Measurements from ENCODE around the gene GNA12. TPM values are rescaled to one million over a fixed set of nuclear protein-coding genes. Genes with fewer than 3 reads are reported as not detected.

Gene GNA12
- total RNA-seq, 2 donors from 2014 or later: 16.7 to 19.8 TPM

DNA sequence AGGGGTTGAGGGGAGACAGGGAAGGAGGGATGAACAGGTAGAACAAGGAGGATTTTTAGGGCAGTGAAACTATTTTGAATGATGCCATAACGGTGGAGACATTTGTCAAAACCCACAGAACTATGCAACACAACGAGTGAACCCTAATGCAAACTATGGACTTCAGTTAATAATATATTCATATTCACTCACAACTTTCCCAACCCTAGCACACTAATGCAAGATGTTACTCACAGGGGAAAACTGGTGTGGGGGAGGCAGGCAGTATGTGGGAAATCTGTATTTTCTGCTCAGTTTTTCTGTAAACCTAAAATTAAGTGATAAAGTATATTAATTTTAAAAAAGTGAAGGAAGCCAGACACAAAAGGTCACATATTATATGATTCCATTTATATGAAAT is 17.3 kb downstream of the GNA12 start:
- DNase-seq (ENCODE audit: low spot score in 2 of 2): no peak
- Mint-ChIP-seq H3K36me3 (no peaks in the 10 kb centered on the region), H3K27ac (no peak overlapping the region), H3K9me3 (no peaks in the 10 kb centered on the region)
- ATAC-seq: no peak

DNA sequence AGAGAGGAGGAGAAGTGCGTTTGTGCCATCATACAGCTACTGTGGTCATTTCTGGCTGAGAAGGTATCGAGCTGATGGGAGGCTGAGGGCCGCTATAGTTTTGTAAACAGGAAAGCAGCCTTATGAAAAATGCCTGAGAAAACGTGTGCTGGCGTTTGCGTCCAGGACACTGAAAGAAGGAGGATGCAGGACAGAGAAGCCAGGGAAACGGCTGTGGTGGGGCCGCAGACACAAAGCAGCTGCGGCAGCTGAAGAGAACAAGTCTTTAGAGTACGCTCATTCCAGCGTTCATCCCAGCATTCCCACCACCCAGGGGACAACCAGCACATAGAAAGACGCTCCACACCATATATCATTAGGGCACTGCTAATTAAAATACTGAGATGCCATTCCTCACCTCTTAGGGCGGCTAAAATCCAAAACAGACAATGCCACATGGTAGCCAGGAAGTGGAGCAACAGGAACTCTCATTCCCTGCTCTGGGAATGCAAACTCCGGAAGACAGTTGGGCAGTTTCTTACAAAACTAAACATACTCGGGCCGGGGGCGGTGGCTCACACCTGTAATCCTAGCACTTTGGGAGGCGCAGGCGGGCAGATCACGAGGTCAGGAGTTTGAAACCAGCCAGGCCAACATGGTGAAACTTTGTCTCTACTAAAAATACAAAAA is 18.4 kb downstream of the GNA12 start:
- Mint-ChIP-seq H3K36me3 (no peaks in the 10 kb centered on the region), H3K9me3 (no peaks in the 10 kb centered on the region), H3K27ac (peak overlapping the region in 1 of 2 donors; percentile 10)
- DNase-seq (ENCODE audit: low spot score in 2 of 2): no peak
- ATAC-seq: no peak

DNA sequence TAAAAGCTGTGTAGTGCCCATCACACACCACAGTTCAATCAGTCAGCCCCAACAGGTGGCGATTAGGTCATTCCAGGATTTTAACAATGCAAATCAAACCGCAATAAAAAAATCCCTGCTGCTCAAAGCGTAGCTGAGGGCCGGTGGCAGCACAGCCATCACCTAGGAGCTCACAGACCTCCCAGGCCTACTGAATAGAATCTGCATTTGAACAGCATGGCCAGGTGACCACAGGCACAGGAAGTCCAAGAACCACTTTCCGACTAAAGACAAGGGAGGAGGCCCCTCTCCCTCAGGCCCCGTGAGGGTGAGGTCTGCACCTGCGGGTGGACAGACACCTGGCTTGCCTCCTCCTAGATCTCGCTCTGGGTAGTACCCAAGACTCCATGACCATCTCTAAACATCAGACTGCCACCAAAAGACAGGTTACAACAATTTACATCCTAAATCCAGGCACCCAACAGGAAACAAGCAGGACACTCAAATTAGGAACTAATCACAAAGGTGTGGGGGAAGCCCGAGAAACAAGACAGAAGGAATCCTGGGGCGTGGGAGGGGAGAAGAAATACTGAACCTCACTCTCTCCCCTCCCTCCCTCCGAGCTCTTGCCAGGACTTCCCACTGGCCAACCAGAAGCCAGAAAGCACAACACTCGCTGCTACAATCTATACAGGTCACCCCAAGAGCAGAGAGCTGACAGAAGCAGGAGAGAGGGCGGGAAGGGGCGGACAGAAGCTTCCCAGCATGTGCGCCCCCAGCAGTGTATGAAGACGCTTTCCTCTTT is 19.2 kb downstream of the GNA12 start:
- DNase-seq (ENCODE audit: low spot score in 2 of 2) (no peak), ATAC-seq (no peak)
- H3K9me3 Mint-ChIP-seq: no peaks in the 10 kb centered on the region
- peak overlapping the region in 1 of 2 donors; percentile 10 for H3K27ac Mint-ChIP-seq
- no peaks in the 10 kb centered on the region for H3K36me3 Mint-ChIP-seq

DNA sequence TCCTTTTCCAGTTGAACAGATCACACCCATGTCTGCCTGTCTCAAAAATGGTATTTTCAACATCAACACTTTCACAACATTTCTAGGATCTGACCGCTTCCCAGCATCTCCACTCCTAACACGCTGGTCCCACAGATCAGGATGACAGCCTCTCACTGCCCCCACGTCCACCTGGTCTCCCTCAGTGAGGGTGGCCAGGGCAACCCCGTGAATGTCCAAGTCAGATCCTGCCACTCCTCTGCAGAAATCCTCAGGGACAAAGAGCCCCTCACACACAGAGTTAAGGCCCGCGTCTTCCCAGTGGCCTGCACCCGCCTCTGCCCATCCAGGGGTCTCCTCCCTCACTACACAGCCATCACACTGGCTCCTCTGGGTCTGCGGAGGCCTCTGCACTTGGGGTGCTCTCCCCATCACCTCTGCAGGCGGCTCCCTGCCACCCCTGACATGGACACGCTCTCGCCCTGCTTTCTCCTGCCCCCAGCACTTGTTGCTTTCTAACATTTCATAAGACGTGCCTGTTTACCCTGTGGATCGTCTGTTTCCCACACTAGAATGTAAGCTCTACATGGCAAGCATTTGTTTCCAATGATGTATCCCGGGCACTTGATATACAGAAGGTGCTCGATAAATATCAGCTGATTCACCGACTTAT is 20.0 kb downstream of the GNA12 start:
- H3K9me3 Mint-ChIP-seq: no peaks in the 10 kb centered on the region
- H3K36me3 Mint-ChIP-seq: no peaks in the 10 kb centered on the region
- DNase-seq (ENCODE audit: low spot score in 2 of 2) (no peak), ATAC-seq (no peak)
- H3K27ac Mint-ChIP-seq: no peak overlapping the region

DNA sequence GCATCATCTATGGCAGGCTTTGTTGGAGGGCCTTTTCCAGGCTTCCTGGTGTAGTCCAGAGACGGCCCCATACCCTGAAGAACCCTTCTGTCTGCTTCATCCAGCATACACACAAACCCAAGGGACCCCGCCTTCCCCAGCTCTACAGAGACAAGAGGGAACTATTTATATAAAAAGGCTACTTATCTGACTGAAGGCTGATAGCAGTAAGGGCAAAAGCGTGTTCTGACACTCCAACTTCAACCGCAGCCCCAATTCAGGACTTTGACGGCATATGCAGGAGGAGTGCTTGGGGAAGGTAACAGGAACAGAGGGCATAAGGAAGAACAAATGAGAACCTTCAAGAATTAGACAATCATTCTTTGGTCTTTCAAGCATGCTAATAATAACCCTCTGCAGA is 21.0 kb downstream of the GNA12 start:
- Mint-ChIP-seq H3K36me3 (no peaks in the 10 kb centered on the region), H3K27ac (no peak overlapping the region), H3K9me3 (no peaks in the 10 kb centered on the region)
- DNase-seq (ENCODE audit: low spot score in 2 of 2) (no peak), ATAC-seq (no peak)

DNA sequence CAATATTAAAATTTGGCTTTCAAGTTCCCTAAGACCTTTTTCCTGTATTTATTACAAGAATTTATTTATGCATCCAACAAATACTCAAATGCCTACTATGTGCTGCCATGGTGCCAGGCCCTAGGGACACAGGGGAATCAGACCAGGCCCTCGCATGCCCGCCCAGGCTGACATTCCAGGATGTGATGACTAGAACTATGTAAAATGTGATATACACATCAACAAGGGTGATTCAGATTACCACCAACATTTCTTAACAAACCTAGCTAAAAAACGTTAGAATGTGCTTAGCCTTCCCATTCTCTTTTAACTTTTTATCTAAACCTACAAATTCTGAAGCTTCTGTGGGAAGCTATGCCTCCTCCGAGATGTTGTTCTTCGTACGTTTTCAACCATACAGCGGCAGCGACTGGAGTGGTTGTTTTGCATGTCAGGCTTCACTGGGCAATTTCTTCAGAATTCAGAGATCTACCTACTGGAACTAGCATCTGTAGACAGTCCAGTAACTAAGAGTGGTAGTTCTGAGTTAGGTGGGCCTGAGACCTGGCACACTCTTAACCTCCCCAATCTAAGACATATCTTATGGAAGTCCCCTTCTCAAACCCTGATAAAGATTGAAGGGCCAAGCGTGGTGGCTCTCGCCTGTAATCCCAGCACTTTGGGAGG is 22.1 kb downstream of the GNA12 start:
- DNase-seq (ENCODE audit: low spot score in 2 of 2) (no peak), ATAC-seq (no peak)
- Mint-ChIP-seq H3K36me3 (no peaks in the 10 kb centered on the region), H3K9me3 (no peaks in the 10 kb centered on the region), H3K27ac (no peak overlapping the region)

DNA sequence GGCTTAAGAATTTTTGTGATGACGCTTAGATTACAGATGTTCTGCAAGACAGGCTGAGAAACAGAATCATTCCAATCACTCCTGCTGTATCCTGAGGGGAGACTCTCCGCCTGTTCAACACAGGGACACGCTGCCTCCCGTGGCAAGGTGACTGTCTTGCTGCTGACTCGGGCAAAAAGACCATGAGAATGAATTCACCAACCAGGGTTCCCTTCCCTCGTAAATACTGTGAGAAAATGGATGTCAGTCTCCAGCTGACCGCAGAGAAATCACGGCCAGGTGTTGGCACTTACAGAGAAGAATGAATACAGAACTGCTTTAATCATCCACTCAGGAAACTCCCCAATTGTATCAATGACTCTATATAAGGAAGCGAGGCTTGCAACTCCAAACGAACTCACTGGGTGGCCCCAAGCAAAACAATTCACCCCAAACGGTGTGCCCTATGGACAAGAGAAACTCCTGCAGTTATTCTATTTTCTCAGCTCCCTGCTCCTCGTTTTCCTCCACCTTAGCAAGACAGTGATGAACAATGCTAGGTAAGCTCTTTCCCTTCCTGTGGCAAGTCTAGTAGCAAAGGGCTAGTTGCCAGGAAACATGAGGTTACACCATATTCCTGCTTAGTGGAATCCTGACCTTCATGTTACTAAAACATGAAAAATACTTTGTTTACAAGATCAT is 22.8 kb downstream of the GNA12 start:
- Mint-ChIP-seq H3K27ac (no peak overlapping the region), H3K36me3 (no peaks in the 10 kb centered on the region), H3K9me3 (no peaks in the 10 kb centered on the region)
- peak; percentile 34 to 47 for ATAC-seq
- DNase-seq (ENCODE audit: low spot score in 2 of 2): no peak

DNA sequence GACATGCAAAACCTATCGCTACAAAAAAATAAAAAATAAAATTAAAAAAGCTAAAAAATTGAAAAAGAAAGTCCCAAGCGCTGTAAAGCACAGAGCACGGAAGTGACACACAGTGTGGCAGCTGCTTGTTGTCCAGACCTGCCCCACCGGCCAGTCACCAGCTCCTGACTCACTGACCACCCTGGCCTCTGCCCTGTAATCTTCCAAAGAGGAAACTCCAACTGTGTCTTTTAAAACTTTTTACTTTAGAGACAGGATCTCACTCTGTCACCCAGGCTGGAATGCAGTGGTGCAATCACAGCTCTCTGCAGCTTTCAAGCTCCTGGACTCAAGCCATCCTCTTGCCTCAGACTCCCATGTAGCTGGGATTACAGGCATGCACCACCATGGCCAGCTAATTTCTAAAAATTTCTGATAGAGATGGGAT is 23.6 kb downstream of the GNA12 start:
- ATAC-seq (peak in 1 of 2 donors; percentile 54), DNase-seq (ENCODE audit: low spot score in 2 of 2) (no peak)
- H3K9me3 Mint-ChIP-seq: no peaks in the 10 kb centered on the region
- no peaks in the 10 kb centered on the region for H3K36me3 Mint-ChIP-seq
- no peak overlapping the region for H3K27ac Mint-ChIP-seq

DNA sequence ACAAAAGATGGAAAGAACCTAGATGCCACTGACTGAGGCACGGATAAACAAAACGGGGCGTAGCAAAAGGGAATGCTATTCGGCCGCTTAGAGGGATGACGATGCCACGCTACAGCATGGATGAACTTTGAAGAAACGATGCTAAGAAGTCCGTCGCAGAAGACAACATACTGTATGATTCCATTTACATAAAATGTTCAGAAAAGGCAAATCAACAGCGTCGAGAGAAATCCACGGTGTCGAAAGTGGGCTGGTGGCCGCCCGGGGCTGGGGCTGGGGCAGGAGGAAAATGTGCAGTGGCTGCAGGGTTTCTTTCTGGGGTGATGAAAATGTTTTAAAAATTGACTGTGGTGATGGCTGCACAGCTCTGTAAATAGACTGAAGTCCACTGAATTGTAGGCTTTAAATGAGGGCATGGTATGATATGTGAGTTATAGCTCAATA is 24.1 kb downstream of the GNA12 start:
- H3K27ac Mint-ChIP-seq: no peak overlapping the region
- no peak for DNase-seq (ENCODE audit: low spot score in 2 of 2)
- no peaks in the 10 kb centered on the region for H3K36me3 Mint-ChIP-seq
- no peak for ATAC-seq
- no peaks in the 10 kb centered on the region for H3K9me3 Mint-ChIP-seq

DNA sequence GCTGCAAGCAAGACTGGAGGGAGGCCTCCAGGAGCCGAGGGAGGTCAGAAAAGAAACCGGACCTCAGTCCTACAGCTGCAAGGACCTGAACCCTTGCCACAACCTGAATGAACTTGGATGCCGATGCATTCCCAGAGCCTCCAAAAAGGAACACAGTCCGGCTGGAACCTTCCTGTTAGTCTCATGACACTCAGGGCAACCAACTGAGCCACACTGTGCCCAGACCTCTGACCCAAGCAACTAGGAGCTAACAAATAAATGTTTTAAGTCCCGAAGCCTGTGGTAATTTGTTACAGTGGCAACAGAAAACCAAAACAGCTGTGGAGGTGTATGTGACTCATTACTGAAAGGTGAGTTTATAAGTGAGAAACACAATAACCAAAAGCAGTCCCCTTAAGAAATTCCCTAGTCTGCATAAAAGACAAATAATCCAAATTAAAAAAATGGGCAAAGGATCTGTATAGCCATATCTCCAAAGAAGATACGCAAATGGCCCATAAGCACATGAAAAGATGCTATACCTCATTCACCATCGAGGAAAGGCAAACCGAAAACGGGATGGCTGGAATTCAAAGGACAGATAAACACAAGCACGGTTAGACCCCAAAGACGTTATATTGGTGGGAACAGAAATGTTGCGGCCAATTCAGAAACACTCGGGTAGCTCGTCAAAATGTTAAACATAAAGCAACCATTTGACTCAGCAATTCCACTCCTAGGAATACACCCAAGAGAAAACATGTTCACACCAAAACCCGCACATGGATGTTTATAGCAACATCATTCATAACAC is 24.8 kb downstream of the GNA12 start:
- no peaks in the 10 kb centered on the region for H3K9me3 Mint-ChIP-seq
- H3K27ac Mint-ChIP-seq: peak overlapping the region in 1 of 2 donors; percentile 45
- no peaks in the 10 kb centered on the region for H3K36me3 Mint-ChIP-seq
- peak; percentile 66 to 72 for ATAC-seq
- DNase-seq (ENCODE audit: low spot score in 2 of 2): no peak

DNA sequence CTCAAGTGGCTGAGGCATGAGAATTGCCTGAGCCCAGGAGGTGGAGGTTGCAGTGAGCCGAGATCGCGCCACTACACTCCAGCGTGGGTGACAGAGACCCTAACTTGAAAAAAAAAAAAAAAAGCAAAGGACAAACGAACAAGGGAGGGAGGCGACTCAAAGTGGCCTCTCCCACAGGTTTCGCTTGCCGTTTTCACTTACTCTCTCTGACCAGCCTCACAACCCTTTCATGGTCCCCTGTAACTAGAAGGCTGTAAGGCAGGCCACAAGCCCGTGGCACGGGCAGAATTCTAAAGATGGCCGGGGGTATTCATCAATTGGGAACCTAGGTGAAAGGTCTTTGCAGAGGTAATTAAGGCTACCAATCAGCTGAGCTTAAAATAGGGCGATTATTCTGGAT is 25.5 kb downstream of the GNA12 start:
- no peak for DNase-seq (ENCODE audit: low spot score in 2 of 2)
- no peak for ATAC-seq
- H3K9me3 Mint-ChIP-seq: no peaks in the 10 kb centered on the region
- H3K27ac Mint-ChIP-seq: no peak overlapping the region
- no peaks in the 10 kb centered on the region for H3K36me3 Mint-ChIP-seq

DNA sequence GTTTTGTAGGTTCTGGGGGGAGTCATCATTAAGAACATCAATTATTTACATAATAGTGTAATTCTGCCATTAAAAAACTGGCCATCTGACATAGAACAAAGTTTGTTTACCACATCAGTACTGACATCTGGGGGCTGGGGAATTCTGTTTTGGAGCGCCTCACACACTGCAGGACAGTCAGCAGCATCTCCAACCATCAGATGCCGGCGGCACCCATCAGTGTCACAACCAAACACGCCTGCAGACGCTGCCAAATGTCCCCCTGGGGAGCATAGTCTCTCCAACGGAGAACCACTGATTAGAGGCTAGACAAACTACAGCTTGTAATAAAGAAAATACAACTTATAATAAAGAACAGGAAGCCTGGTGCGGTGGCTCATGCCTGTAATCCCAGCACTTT is 26.0 kb downstream of the GNA12 start:
- Mint-ChIP-seq H3K27ac (no peak overlapping the region), H3K36me3 (no peaks in the 10 kb centered on the region), H3K9me3 (no peaks in the 10 kb centered on the region)
- DNase-seq (ENCODE audit: low spot score in 2 of 2) (no peak), ATAC-seq (no peak)

DNA sequence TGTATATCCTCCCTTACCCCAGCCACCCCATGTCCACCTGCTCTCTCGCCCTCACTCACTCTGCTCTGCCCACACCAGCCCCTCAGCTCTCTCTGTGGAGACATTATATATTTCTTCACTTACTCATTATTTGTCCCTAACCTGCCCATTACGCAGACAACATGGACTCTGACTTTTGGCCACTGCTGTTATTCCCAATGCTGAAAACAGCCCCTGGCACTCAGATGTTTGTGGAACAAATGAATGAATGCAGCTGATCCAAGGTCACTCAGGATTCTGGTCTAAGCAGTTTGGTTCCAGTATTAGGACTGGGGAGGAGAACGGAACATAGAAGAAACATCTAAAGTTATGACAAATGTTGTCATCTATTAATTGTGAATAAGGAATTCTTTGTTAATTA is 26.7 kb downstream of the GNA12 start:
- Mint-ChIP-seq H3K9me3 (no peaks in the 10 kb centered on the region), H3K27ac (no peak overlapping the region), H3K36me3 (no peaks in the 10 kb centered on the region)
- DNase-seq (ENCODE audit: low spot score in 2 of 2): no peak
- ATAC-seq: no peak

DNA sequence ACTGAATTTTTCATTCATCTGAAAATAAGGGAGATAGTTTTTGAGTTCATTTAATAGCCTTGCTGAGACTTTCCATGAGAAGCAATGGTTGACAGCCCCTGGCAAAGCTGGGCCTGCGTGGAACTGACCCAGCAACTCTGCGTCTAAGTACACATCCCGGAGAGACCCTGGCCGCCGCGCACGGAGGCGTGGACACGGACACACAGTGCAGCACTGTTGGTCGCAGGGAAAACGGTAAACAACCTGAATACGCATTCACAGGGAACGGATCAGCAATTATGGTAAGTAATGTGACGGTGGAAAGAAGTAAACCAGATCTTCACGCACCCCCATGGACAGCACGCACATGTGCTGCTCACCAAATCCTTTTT is 28.2 kb downstream of the GNA12 start:
- H3K36me3 Mint-ChIP-seq: no peaks in the 10 kb centered on the region

DNA sequence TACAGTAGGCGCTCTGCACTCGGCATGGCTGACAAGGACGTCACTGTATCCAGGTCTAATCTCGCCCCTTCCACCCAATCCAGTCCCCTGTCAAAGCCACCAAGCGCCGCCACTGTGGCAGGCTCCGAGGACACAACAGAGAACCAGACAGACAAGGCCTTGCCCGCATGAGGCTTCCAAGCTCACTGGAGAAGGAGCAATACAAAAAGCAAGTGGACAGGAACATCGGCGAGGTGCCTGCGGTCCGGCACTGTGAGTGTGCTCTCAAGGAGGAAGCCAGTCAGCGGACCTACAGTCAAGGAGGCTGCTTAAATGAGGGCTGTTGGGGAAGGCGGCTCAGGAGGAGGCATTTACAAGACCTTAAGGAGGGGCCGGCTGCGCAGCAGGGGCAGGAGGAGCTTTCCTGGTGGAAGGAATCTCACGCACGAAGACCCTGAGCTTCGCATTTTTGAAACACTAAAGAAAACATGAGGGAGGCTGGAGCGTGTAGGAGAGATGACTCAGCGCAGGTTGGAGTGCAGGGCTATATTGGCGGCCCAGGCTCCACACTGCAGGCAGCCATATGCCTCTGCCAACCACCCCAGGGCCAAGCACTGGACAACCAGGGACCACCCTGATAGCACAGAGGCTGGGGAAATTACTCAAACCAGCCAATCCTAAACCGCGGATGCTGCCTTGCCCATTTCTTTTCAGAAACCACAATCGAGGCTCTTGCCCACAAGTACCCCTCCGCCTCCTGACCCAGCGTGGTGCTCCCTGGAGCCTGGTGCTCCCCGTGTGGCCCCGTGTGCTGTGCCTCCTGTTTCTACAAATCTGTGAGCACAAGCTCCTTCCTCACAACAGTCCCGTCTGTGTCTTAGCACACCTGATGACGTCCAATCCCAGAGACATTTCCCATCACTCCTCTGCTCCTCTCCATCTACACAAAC is 28.9 kb downstream of the GNA12 start:
- no peaks in the 10 kb centered on the region for H3K9me3 Mint-ChIP-seq
- no peak for ATAC-seq
- peak overlapping the region in 1 of 2 donors; percentile 65 for H3K27ac Mint-ChIP-seq

More for the DNA sequence above, 28.2 kb downstream of the GNA12 start:
- DNase-seq (ENCODE audit: low spot score in 2 of 2): no peak
- Mint-ChIP-seq H3K27ac (no peak overlapping the region), H3K9me3 (no peaks in the 10 kb centered on the region)
- no peak for ATAC-seq

More for the DNA sequence above, 28.9 kb downstream of the GNA12 start:
- DNase-seq (ENCODE audit: low spot score in 2 of 2): no peak
- no peaks in the 10 kb centered on the region for H3K36me3 Mint-ChIP-seq

Data from activated naive CD4-positive, alpha-beta T cell treated with anti-CD3 and anti-CD28 coated beads, Interleukin-2, amount 50 U/mL, for 72 hours (primary cell).